RWPE1 (cell line): ENCODE measurements around the gene KIF5C.
A peak's percentile ranks its signal among the peaks of the same experiment; 100 is the strongest.

Experiments used
- CTCF ChIA-PET: fragments of 350-600 bp; sonication (Branson Sonifier 250); formaldehyde crosslinking; extraction: SDS; loops from one replicate; lab custom pipeline; 2021; lab: Yijun Ruan, JAX
- POLR2A ChIA-PET: fragments of 400-600 bp; formaldehyde crosslinking; extraction: SDS; loops from one replicate; lab custom pipeline; 2020; ENCODE audit warnings: antibody characterized with exemption; ENCODE audit not compliant: low non-redundant PET; lab: Yijun Ruan, JAX
- DNase-seq: peaks from one replicate; pipeline ENCODE4 v3.0.0; 2012; ENCODE audit warnings: low spot score
- H3K27ac ChIP-seq: fragments of 450-650 bp; 2 replicates; pipeline ENCODE4 v1.5.1; 2017
- TF ChIP-seq, protein P1 (sequence below): fragments of 450-650 bp; conservative IDR thresholded peaks from 2 replicates; pipeline ENCODE4 v1.5.1; 2017; ENCODE audit warnings: low read depth, mild to moderate bottlenecking

The KIF5C gene

DNA sequence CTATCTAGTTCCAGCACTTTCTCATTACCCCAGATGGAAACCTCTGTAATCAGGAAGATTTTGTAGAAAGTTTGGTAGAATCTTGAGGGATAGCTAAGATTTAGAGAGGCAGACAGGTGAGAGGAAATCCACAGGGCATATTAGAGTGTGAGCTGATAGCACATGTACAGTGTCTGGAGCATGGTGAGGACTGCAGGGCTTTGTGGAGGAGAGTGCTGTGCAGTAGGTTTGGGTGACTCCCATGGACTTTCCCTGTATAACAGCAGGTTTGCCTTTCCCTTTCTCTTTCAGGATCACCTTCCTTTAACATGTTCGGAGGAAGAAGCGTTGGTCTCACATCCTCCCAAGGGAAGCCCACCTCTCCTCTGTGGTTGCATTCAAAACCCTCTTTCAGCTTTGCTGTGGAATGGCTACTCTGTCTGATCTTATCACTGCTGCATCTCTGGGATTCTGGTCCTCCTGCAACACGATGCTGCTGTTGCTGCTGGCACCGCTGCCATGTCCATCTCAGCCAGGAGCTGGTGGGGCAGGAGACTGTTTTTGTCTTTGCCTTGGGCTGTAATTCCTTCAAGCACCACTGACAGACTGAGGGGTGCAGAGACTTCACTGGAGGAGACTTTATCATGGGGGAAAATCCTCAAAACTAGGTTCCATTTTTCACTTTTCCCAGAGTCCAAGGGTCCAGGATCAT lies 7.8 kb upstream of the KIF5C start:
- TF ChIP-seq, protein P1, sequence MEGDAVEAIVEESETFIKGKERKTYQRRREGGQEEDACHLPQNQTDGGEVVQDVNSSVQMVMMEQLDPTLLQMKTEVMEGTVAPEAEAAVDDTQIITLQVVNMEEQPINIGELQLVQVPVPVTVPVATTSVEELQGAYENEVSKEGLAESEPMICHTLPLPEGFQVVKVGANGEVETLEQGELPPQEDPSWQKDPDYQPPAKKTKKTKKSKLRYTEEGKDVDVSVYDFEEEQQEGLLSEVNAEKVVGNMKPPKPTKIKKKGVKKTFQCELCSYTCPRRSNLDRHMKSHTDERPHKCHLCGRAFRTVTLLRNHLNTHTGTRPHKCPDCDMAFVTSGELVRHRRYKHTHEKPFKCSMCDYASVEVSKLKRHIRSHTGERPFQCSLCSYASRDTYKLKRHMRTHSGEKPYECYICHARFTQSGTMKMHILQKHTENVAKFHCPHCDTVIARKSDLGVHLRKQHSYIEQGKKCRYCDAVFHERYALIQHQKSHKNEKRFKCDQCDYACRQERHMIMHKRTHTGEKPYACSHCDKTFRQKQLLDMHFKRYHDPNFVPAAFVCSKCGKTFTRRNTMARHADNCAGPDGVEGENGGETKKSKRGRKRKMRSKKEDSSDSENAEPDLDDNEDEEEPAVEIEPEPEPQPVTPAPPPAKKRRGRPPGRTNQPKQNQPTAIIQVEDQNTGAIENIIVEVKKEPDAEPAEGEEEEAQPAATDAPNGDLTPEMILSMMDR = no peak
- H3K27ac ChIP-seq = no peak overlapping the region
- ChIA-PET POLR2A (no interaction called here), CTCF (no interaction called here)
- DNase-seq = no peak

DNA sequence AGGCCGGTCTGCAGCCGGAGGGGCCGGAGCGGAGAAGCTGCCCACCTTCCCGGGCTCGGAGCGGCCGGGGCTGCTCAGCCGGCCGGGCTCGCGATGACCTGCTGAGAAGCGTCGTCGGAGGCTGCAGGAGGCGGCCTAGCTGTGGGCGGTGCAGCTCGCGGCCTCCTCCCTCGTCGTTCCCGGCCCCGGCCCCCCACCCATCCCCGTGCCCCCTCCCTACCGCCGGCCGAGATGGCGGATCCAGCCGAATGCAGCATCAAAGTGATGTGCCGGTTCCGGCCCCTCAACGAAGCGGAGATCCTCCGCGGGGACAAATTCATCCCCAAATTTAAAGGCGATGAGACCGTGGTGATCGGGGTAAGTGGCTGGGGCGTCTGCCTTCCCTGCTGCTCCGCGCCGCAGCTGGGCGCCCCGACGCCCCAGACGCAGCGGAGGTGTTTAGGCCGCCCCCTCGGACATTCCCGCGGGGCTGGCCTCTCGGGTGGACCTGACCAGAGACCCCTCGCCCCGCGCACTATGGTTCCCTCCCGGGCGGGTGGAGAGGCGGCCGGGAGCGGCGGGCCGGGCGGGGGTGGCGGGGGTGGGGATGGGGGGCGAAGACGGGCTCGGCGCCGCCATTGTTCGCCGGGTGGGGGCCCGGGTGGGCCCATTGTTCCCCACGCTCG lies 492 bp downstream of the KIF5C start:
- TF ChIP-seq, protein P1 = no peak
- DNase-seq = peak; percentile 3
- POLR2A ChIA-PET = no interaction called here
- CTCF ChIA-PET = interaction anchor here (1.3 kb wide), 1 partner anchor 366 kb away, joined by 3 read pairs; no protein-coding TSS in a partner anchor
- H3K27ac ChIP-seq = no peak overlapping the region

DNA sequence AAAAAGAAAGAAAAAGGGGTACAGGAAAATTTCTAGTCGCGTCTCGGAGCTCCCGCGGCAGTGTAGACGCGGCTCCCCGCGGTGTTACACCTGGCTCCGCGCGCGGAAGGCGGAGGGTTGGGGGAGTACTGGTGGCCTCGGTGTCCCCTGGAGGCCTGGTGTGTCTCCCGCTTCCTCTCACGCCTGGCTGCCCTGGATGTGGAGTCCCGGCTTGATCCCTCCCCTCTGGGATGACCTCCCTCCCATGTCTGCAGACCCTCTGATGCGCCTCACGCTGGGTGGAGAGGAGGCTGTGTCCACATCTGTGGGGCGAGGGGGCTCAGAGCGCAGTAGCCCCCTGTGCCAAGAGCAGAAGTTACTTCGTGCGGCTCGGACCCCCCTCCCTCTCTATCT lies 1.2 kb downstream of the KIF5C start:
- ChIA-PET CTCF (interaction anchor here (0.5 to 0.6 kb wide), 2 partner anchors 9 to 106 kb away, joined by 4 read pairs; no protein-coding TSS in a partner anchor), POLR2A (no interaction called here)
- TF ChIP-seq, protein P1 = no peak
- DNase-seq = no peak
- no peak overlapping the region for H3K27ac ChIP-seq

GRCh38 chr2:148876595-148877402 lies 1.8 kb downstream of the KIF5C start:
- TF ChIP-seq, protein P1 = no peak
- H3K27ac ChIP-seq = no peak overlapping the region
- CTCF ChIA-PET = interaction anchor here (0.5 to 0.6 kb wide), 3 partner anchors 8 to 309 kb away, joined by 4 to 6 read pairs (median 4); no protein-coding TSS in a partner anchor
- DNase-seq = peak; percentile 4
- POLR2A ChIA-PET = no interaction called here

DNA sequence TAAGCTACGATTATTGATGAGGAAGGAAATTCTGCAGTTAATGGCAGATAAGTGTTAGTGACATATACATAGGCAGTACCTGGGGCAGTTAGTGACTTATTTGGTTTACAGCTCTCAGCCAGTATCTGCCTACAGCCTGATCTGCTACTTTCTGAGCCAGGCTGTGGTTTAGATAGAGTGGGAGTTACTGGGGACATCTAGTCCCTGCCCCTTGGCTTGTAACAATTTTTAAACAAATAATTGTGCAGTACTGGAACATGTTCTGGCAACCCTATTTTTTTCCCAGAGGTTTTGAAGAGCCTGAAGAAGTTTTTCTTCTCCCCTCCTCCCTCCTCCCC lies 2.3 kb downstream of the KIF5C start:
- POLR2A ChIA-PET = interaction anchor here (0.6 kb wide), 1 partner anchor 886 kb away, joined by 6 read pairs; no protein-coding TSS in a partner anchor
- TF ChIP-seq, protein P1 = no peak
- no peak for DNase-seq
- CTCF ChIA-PET = interaction anchor here (0.6 kb wide), 1 partner anchor 310 kb away, joined by 6 read pairs; no protein-coding TSS in a partner anchor
- H3K27ac ChIP-seq = no peak overlapping the region

GRCh38 chr2:148880636-148881035 lies 5.6 kb downstream of the KIF5C start:
- ChIA-PET CTCF (no interaction called here), POLR2A (no interaction called here)
- TF ChIP-seq, protein P1 = no peak
- no peak for DNase-seq
- no peak overlapping the region for H3K27ac ChIP-seq
